Sigmoid colon (tissue), 4 donors: Measurements from ENCODE around the gene VPS54.

Experiments used
- CTCF ChIP-seq, 4 experiments: fragments of 450-650 bp in 3 of 4; fragments of 200-600 bp in 1 of 4; IDR thresholded peaks; one replicate each; pipeline ENCODE4 v1.5.1; 2016 to 2019; ENCODE audit warnings: antibody characterized with exemption in 4 of 4, mild to moderate bottlenecking in 3 of 4, moderate library complexity in 2 of 4
- POLR2AphosphoS5 ChIP-seq, 4 donors: sonication (generic); formaldehyde crosslinking; IDR thresholded peaks; one replicate each; pipeline ENCODE4 v1.6.1; 2017; ENCODE audit warnings: antibody characterized with exemption in 4 of 4

- TF ChIP-seq POLR2AphosphoS5 (IDR thresholded peaks at IDR 0.05) (no peak), CTCF (IDR thresholded peaks at IDR 0.05) (peak; percentile 37 to 62 (median 56))
Measured at GRCh38 chr2:63888490-63889402, 130.5 kb downstream of the VPS54 start.
